AG04450 (cell line): ENCODE measurements around the gene SLC4A5. TPM values are rescaled to one million over a fixed set of nuclear protein-coding genes. Genes with fewer than 3 reads are reported as not detected.

Experiments
- CTCF ChIA-PET: fragments of 300-600, 350-600 bp; formaldehyde crosslinking; extraction: SDS; loops from one replicate; lab custom pipeline; 2022; ENCODE audit warnings: antibody characterized with exemption, inconsistent platforms; lab: Charles Lee
- POLR2A ChIA-PET: fragments of 350-600 bp; formaldehyde crosslinking; extraction: SDS; loops from one replicate; lab custom pipeline; 2021; ENCODE audit warnings: antibody characterized with exemption, inconsistent platforms; lab: Yijun Ruan, JAX
- DNase-seq: peaks from one replicate; pipeline ENCODE4 v3.0.0-alpha.2; 2011; ENCODE audit warnings: low read depth, low spot score
- H3K27ac ChIP-seq: one replicate; pipeline ENCODE4 v1.5.1; 2012; ENCODE audit warnings: low read depth, low read length, control low read depth
- H3K27me3 ChIP-seq: one replicate; pipeline ENCODE4 v1.6.0; 2012; ENCODE audit warnings: low read length; ENCODE audit not compliant: control insufficient read depth, insufficient read depth
- H3K4me3 ChIP-seq: 2 replicates; pipeline ENCODE4 v1.5.1; 2011; ENCODE audit warnings: mild to moderate bottlenecking, low read depth, low read length, control low read depth
- H3K9me3 ChIP-seq: 2 replicates; pipeline ENCODE4 v1.5.1; 2012; ENCODE audit warnings: low read length; ENCODE audit not compliant: control insufficient read depth, insufficient read depth
- CTCF ChIP-seq: IDR thresholded peaks from 2 replicates; pipeline ENCODE4 v1.5.1; 2011; ENCODE audit warnings: low read depth, low read length, control low read depth, inconsistent platforms
- polyA plus RNA-seq: library from polyadenylated mRNA; depleted of rRNA; stranded (reverse); fragments of >200 nt; gene quantifications from 2 replicates; pipeline ENCODE4 v1.2.3, GENCODE V29; 2011

SLC4A5 gene
- polyA plus RNA-seq, 1 experiment = 0.15 TPM

GRCh38 chr2:74301262-74301661, 42.0 kb downstream of the SLC4A5 start:
- CTCF ChIA-PET = no interaction called here
- no peak for DNase-seq
- Histone ChIP-seq H3K27me3 (peaks cover 14% of the 10 kb centered on the region), H3K4me3 (no peak overlapping the region), H3K9me3 (no peaks in the 10 kb centered on the region), H3K27ac (no peak overlapping the region)
- TF ChIP-seq CTCF = no peak
- POLR2A ChIA-PET = no interaction called here

GRCh38 chr2:74300506-74300905, 42.7 kb downstream of the SLC4A5 start:
- H3K27ac ChIP-seq = no peak overlapping the region
- no peak for DNase-seq
- TF ChIP-seq CTCF = no peak
- no peaks in the 10 kb centered on the region for H3K9me3 ChIP-seq
- peaks cover 14% of the 10 kb centered on the region for H3K27me3 ChIP-seq
- POLR2A ChIA-PET = no interaction called here
- no peak overlapping the region for H3K4me3 ChIP-seq
- CTCF ChIA-PET = no interaction called here

DNA sequence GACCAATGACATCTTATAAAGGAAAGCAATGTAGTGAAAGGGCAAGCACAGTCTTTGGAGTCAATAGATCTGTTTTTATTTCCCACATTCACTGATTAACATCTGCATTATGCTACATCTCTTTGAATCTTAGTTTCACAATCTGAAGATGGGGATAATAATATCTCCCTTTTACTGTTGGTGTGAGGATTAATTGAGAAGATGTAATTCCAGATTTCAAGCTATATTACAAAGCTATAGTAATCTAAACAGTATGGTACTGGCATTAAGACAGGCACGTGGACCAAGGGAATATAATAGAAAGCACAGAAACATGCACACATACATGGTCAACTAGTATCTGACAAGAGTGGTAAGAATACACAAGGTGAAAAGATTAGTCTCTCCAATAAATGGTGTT, 45.3 kb downstream of the SLC4A5 start:
- TF ChIP-seq CTCF = no peak
- DNase-seq = no peak
- no peak overlapping the region for H3K4me3 ChIP-seq
- no peaks in the 10 kb centered on the region for H3K9me3 ChIP-seq
- POLR2A ChIA-PET = no interaction called here
- CTCF ChIA-PET = no interaction called here
- peaks cover 14% of the 10 kb centered on the region for H3K27me3 ChIP-seq
- H3K27ac ChIP-seq = no peak overlapping the region

- no peak for TF ChIP-seq CTCF
- CTCF ChIA-PET = no interaction called here
- no peak for DNase-seq
- Histone ChIP-seq H3K4me3 (no peak overlapping the region), H3K27ac (no peak overlapping the region), H3K27me3 (peaks cover 14% of the 10 kb centered on the region), H3K9me3 (no peaks in the 10 kb centered on the region)
- POLR2A ChIA-PET = no interaction called here
Observed at GRCh38 chr2:74297391-74297790, 45.8 kb downstream of the SLC4A5 start.

DNA sequence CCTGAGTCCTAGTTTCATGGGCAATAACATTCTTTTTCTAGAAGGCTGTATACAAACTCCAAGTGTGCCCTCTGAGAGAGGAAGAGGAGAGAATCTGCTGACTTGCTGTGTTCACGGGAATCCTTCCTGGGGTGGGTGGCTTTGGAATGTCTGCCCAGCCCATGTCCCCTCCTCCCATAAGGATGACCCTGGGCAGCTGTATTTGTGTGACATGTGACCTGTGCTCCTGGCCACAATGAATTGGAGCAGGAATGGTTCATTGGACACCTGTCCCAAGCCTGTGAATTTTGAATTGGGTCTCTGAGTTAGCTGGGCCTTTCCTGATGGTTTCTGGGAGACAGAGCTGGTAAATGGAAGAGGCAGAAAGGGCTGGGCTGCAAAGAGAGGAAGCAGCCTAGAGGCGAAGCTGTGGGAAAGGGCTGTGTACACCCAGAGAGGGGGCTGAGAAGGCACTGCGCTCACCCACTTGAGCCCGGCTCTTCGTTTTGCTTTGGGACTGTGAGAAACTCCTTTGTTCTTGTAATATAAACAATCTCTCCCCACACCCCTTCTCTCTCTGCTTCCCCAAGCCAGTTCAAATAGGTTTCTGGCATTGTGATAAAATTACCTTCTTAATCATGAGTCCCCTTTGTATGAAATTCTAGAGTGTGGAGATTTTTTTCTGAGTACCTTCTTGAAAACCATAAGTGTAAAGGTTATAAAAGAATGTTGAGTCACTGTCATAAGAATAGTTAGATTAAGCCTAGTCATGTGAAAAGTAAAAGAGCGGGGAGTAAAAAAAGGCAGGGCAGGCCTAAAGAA, 49.8 kb downstream of the SLC4A5 start:
- CTCF ChIA-PET = interaction anchor here (1.2 kb wide), 1 partner anchor 44 kb away, joined by 6 read pairs; no protein-coding TSS in a partner anchor
- no peak overlapping the region for H3K4me3 ChIP-seq
- no peak for DNase-seq
- no peaks in the 10 kb centered on the region for H3K9me3 ChIP-seq
- POLR2A ChIA-PET = no interaction called here
- H3K27me3 ChIP-seq = peaks cover 10% of the 10 kb centered on the region
- H3K27ac ChIP-seq = peak overlapping the region; percentile 11
- no peak for TF ChIP-seq CTCF
